SK-N-SH (cell line): Measurements from ENCODE around the gene GNG13. TPM values are rescaled to one million over a fixed set of nuclear protein-coding genes. Genes with fewer than 3 reads are reported as not detected.

ENCODE experiments used
- CTCF ChIA-PET: fragments of 300-600, 350-600 bp; formaldehyde crosslinking; extraction: SDS; loops from one replicate; lab custom pipeline; 2021; lab: Yijun Ruan, JAX
- POLR2A ChIA-PET: fragments of 350-600 bp; sonication (Branson Sonifier 250); formaldehyde crosslinking; extraction: SDS; loops from one replicate; lab custom pipeline; 2020; ENCODE audit warnings: antibody characterized with exemption, inconsistent platforms; lab: Yijun Ruan, JAX
- DNase-seq: peaks from one replicate; pipeline ENCODE4 v3.0.0; 2012
- H2AFZ ChIP-seq: fragments of 200-600 bp; sonication (generic); 2 replicates; pipeline ENCODE4 v1.8.1; 2016; ENCODE audit warnings: antibody characterized with exemption, mild to moderate bottlenecking, low read depth
- H3F3A ChIP-seq: fragments of 200-600 bp; sonication (generic); replicated peaks from 2 replicates; pipeline ENCODE3; 2016; ENCODE audit warnings: antibody characterized with exemption, mild to moderate bottlenecking; ENCODE audit not compliant: insufficient read depth
- H3K27ac ChIP-seq, 2 experiments: fragments of 200-500 bp in 1 of 2; fragments of 200-600 bp in 1 of 2; sonication (Bioruptor generic) in 1 of 2; sonication (generic), shearing (Covaris generic) in 1 of 2; 2 replicates each; pipeline versions ENCODE4 v1.5.1 to v1.6.1; 2014 to 2016; ENCODE audit warnings: low read depth in 2 of 2, inconsistent platforms in 1 of 2, low read length in 1 of 2, mild to moderate bottlenecking in 1 of 2, mixed read lengths in 1 of 2
- H3K27me3 ChIP-seq: fragments of 200-600 bp; sonication (generic), shearing (Covaris generic); 2 replicates; pipeline ENCODE4 v1.6.1; 2016; ENCODE audit warnings: mixed run types; ENCODE audit not compliant: insufficient read depth
- H3K36me3 ChIP-seq, 2 experiments: fragments of 200-500 bp in 1 of 2; fragments of 200-600 bp in 1 of 2; sonication (Bioruptor generic) in 1 of 2; sonication (generic) in 1 of 2; replicated peaks in 1 of 2; 2 replicates each; pipeline versions ENCODE3 to v1.5.1; 2014 to 2016; ENCODE audit warnings: low read length in 1 of 2, mild to moderate bottlenecking in 1 of 2; ENCODE audit not compliant: insufficient read depth in 2 of 2, control insufficient read depth in 1 of 2
- H3K4me1 ChIP-seq, 2 experiments: fragments of 200-500 bp in 1 of 2; fragments of 200-600 bp in 1 of 2; sonication (Bioruptor generic) in 1 of 2; sonication (generic), shearing (Covaris generic) in 1 of 2; 2 replicates each; pipeline versions ENCODE4 v1.5.1 to v1.6.1; 2014 to 2016; ENCODE audit warnings: low read depth in 1 of 2, low read length in 1 of 2, mixed run types in 1 of 2; ENCODE audit not compliant: insufficient read depth in 2 of 2, control insufficient read depth in 1 of 2
- H3K4me2 ChIP-seq: fragments of 200-600 bp; sonication (generic), shearing (Covaris generic); 2 replicates; pipeline ENCODE4 v1.6.1; 2017; ENCODE audit warnings: mixed run types
- H3K4me3 ChIP-seq, 2 experiments: fragments of 200-500 bp in 1 of 2; fragments of 200-600 bp in 1 of 2; sonication (Bioruptor generic) in 1 of 2; sonication (generic), shearing (Covaris generic) in 1 of 2; 2 replicates each; pipeline versions ENCODE4 v1.5.1 to v1.8.1; 2014 to 2016; ENCODE audit warnings: low read depth in 2 of 2, inconsistent platforms in 1 of 2, low read length in 1 of 2, mild to moderate bottlenecking in 1 of 2, mixed read lengths in 1 of 2, moderate library complexity in 1 of 2
- H3K79me2 ChIP-seq: fragments of 200-600 bp; sonication (generic); 2 replicates; pipeline ENCODE4 v1.8.1; 2017; ENCODE audit warnings: mild to moderate bottlenecking; ENCODE audit not compliant: insufficient read depth
- H3K9ac ChIP-seq: fragments of 200-600 bp; sonication (generic); 2 replicates; pipeline ENCODE4 v1.6.1; 2017; ENCODE audit warnings: mixed run types
- H3K9me2 ChIP-seq: fragments of 200-600 bp; sonication (generic); 2 replicates; pipeline ENCODE4 v1.6.1; 2017; ENCODE audit warnings: mixed run types
- H3K9me3 ChIP-seq: fragments of 200-600 bp; sonication (generic); 2 replicates; pipeline ENCODE4 v1.6.1; 2017; ENCODE audit warnings: mixed run types, mild to moderate bottlenecking, moderate library complexity
- H4K20me1 ChIP-seq: fragments of 200-600 bp; sonication (generic); 2 replicates; pipeline ENCODE4 v1.6.1; 2017; ENCODE audit warnings: mild to moderate bottlenecking, mixed run types; ENCODE audit not compliant: insufficient read depth
- CHD2 ChIP-seq: fragments of 150-350 bp; IDR thresholded peaks from 2 replicates; pipeline ENCODE4 v1.6.1; 2018; ENCODE audit warnings: low read length; ENCODE audit not compliant: partially characterized antibody
- CTCF ChIP-seq: fragments of 200-600 bp; sonication (generic); IDR thresholded peaks from 2 replicates; pipeline ENCODE4 v1.6.1; 2017; ENCODE audit warnings: antibody characterized with exemption, mild to moderate bottlenecking, moderate library complexity
- ELF1 ChIP-seq: IDR thresholded peaks from 2 replicates; pipeline ENCODE4 v1.4.0; 2012
- EZH2phosphoT487 ChIP-seq: fragments of 200-600 bp; sonication (generic); IDR thresholded peaks from 2 replicates; pipeline ENCODE4 v1.6.1; 2017; ENCODE audit warnings: low read depth, mixed run types, mild to moderate bottlenecking, antibody characterized with exemption, moderate library complexity, borderline replicate concordance
- GABPA ChIP-seq: IDR thresholded peaks from 2 replicates; pipeline ENCODE4 v1.4.0; 2012; ENCODE audit warnings: low read depth, mild to moderate bottlenecking
- JUND ChIP-seq: IDR thresholded peaks from 2 replicates; pipeline ENCODE4 v1.4.0; 2012
- MEF2A ChIP-seq: IDR thresholded peaks from 2 replicates; pipeline ENCODE4 v1.4.0; 2012; ENCODE audit warnings: low read depth, borderline replicate concordance
- MXI1 ChIP-seq: IDR thresholded peaks from 2 replicates; pipeline ENCODE4 v1.6.1; 2012; ENCODE audit warnings: mild to moderate bottlenecking, low read depth, low read length, improper control_type of control experiment
- REST ChIP-seq: IDR thresholded peaks from 2 replicates; pipeline ENCODE4 v1.6.1; 2012; ENCODE audit warnings: mild to moderate bottlenecking, low read depth, low read length, moderate library complexity
- RXRA ChIP-seq: IDR thresholded peaks from 2 replicates; pipeline ENCODE4 v1.4.0; 2012; ENCODE audit warnings: low read depth, mild to moderate bottlenecking, borderline replicate concordance
- TAF1 ChIP-seq: IDR thresholded peaks from 2 replicates; pipeline ENCODE4 v1.6.1; 2012; ENCODE audit warnings: low read depth, mild to moderate bottlenecking, low read length, moderate library complexity, borderline replicate concordance
- TCF12 ChIP-seq: IDR thresholded peaks from 2 replicates; pipeline ENCODE4 v1.4.0; 2012
- TEAD4 ChIP-seq: IDR thresholded peaks from 2 replicates; pipeline ENCODE4 v1.4.0; 2012; ENCODE audit warnings: mild to moderate bottlenecking, borderline replicate concordance; ENCODE audit not compliant: insufficient read depth
- YY1 ChIP-seq: IDR thresholded peaks from 2 replicates; pipeline ENCODE4 v1.4.0; 2012; ENCODE audit warnings: low read depth, mild to moderate bottlenecking
- WGBS: methylation state at CpG from one replicate; pipeline ENCODE4 v1.1.6; 2017; ENCODE audit warnings: low lambda C conversion rate; 5-methylcytosine and 5-hydroxymethylcytosine counted together
- polyA plus RNA-seq, 3 experiments: library from polyadenylated mRNA; depleted of rRNA; stranded (reverse); fragments of >200 nt; gene quantifications; 2 replicates each; pipeline ENCODE4 v1.2.3, GENCODE V29; 2012

The GNG13 gene
- polyA plus RNA-seq, 1 of the 3 experiments (the other 2 are of a cell fraction) = not detected

GRCh38 chr16:817001-817906 is 16.7 kb upstream of the GNG13 start:
- Histone ChIP-seq H2AFZ (no peak overlapping the region), H3K27me3 (peaks cover 45% of the 10 kb centered on the region), H4K20me1 (no peaks in the 10 kb centered on the region), H3K36me3 (no peaks in the 10 kb centered on the region), H3K9me2 (no peaks in the 10 kb centered on the region), H3K4me2 (no peak overlapping the region), H3K4me3 (no peak overlapping the region), H3K79me2 (no peaks in the 10 kb centered on the region), H3F3A (no peaks in the 10 kb centered on the region), H3K4me1 (peaks cover 0 to 3% of the 10 kb centered on the region in 2 experiments; a peak in 1 of 4 replicates), H3K27ac (no peak overlapping the region), H3K9me3 (no peaks in the 10 kb centered on the region), H3K9ac (no peak overlapping the region)
- DNase-seq = no peak
- POLR2A ChIA-PET = no interaction called here
- TF ChIP-seq JUND = no peak
- TF ChIP-seq TCF12 = no peak
- no peak for TF ChIP-seq EZH2phosphoT487
- no peak for TF ChIP-seq REST
- TF ChIP-seq CTCF = no peak
- WGBS = 27% methylated on average over 50 of the region's 71 CpGs
- CTCF ChIA-PET = interaction anchor here (10.1 kb wide), 1 partner anchor 239 kb away, joined by 61 read pairs; no protein-coding TSS in a partner anchor

DNA sequence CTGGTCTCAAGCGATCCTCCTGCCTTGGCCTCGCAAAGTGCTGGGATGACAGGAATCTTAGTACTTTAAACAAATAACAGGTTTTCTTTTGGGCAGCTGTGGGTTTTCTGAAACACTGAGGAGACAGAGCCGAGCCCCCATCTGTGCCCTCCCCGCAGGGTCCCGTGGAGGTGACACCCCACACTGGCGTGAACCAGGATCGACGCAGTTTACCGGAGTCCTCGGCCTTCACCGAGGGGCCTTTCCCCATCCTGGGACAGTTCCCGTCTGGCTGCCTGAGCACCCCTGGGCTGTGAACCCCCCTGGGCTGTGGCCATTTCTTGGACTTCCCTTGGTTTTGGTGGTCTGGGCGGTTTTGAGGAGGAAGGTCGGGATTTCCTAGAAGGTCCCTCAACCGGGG is 15.3 kb upstream of the GNG13 start:
- Histone ChIP-seq H3K9ac (no peak overlapping the region), H3F3A (no peaks in the 10 kb centered on the region), H3K27ac (no peak overlapping the region), H2AFZ (no peak overlapping the region), H3K79me2 (no peaks in the 10 kb centered on the region), H3K4me1 (peaks cover 0 to 3% of the 10 kb centered on the region in 2 experiments; a peak in 1 of 4 replicates), H4K20me1 (no peaks in the 10 kb centered on the region), H3K36me3 (no peaks in the 10 kb centered on the region), H3K4me3 (no peak overlapping the region), H3K9me2 (no peaks in the 10 kb centered on the region), H3K4me2 (no peak overlapping the region), H3K27me3 (peaks cover 34% of the 10 kb centered on the region), H3K9me3 (no peaks in the 10 kb centered on the region)
- CTCF ChIA-PET = interaction anchor here (10.1 kb wide), 1 partner anchor 241 kb away, joined by 61 read pairs; no protein-coding TSS in a partner anchor
- no peak for DNase-seq
- 85% methylated on average over 13 of the region's 15 CpGs for WGBS
- POLR2A ChIA-PET = no interaction called here
- no peak for TF ChIP-seq REST
- no peak for TF ChIP-seq RXRA
- TF ChIP-seq CHD2 = no peak
- TF ChIP-seq YY1 = no peak
- TF ChIP-seq MXI1 = no peak
- no peak for TF ChIP-seq GABPA
- no peak for TF ChIP-seq TEAD4
- no peak for TF ChIP-seq TAF1
- TF ChIP-seq ELF1 = no peak
- TF ChIP-seq CTCF = no peak
- no peak for TF ChIP-seq MEF2A
